Lower lobe of right lung (tissue), 2 donors: ENCODE data around the gene RFK. TPM values are rescaled to one million over a fixed set of nuclear protein-coding genes. Genes with fewer than 3 reads are reported as not detected.

ENCODE experiments used
- ATAC-seq, 2 donors: fragments of 200-7000 bp; cut with Tn5 transposase; one replicate each; pipeline ENCODE4 v1.9.1; 2020 to 2022; ENCODE audit warnings: mild to moderate bottlenecking in 2 of 2, moderate library complexity in 2 of 2
- DNase-seq: peaks from one replicate; pipeline ENCODE4 v3.0.0-alpha.2; 2020
- H3K27ac ChIP-seq: fragments of 200-600 bp; one replicate; pipeline ENCODE4 v1.8.0; 2022
- H3K27me3 ChIP-seq: fragments of 200-600 bp; one replicate; pipeline ENCODE4 v1.8.0; 2022; ENCODE audit warnings: low read depth
- H3K36me3 ChIP-seq: fragments of 200-600 bp; one replicate; pipeline ENCODE4 v1.8.0; 2022; ENCODE audit warnings: mild to moderate bottlenecking
- H3K4me1 ChIP-seq: fragments of 200-600 bp; one replicate; pipeline ENCODE4 v1.8.0; 2022
- H3K4me3 ChIP-seq: fragments of 200-600 bp; one replicate; pipeline ENCODE4 v1.8.0; 2022; ENCODE audit warnings: mild to moderate bottlenecking
- H3K9me3 ChIP-seq: fragments of 200-600 bp; one replicate; pipeline ENCODE4 v1.8.0; 2022
- CTCF ChIP-seq: fragments of 200-600 bp; IDR thresholded peaks from one replicate; pipeline ENCODE4 v1.8.0; 2022; ENCODE audit warnings: antibody characterized with exemption, mild to moderate bottlenecking
- intact Hi-C: fragments of 100-400 bp; cut with DNase I; formaldehyde crosslinking; loops from one replicate; pipeline ENCODE4 v1.11.0; 2022
- total RNA-seq: library from RNA; stranded (reverse); fragmentation: NEBNext Ultra II Directional; extraction: Animal tissue kit (Norgen Biotek cat#: 25700); gene quantifications from one replicate; pipeline ENCODE4 v1.2.1, GENCODE V29; 2021
- donor health status: DM: no; HTN: yes; CAD: no; lungs with severe emphysema.

The RFK gene
- total RNA-seq, 1 donor from 2014 or later: 18.4 TPM

DNA sequence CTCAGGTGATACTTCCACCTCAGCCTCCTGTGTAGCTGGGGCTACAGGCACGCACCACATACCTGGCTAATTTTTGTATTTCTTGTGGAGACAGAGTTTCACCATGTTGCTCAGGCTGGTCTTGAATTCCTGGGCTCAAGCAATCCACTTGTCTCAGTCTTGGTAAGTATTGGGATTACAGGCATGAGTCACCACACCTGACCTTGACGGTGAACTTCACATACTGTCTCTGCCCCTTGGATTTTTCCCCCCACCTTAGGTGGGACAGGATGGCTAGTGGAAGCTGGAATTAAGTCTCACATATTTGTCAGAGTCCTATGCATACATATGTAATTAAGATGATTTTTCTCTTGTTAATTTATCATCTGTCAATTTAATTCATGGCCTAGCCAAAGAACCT, 20.9 kb upstream of the RFK start:
- H3K9me3 ChIP-seq: peaks cover 12% of the 10 kb centered on the region
- H3K4me3 ChIP-seq: no peak overlapping the region
- no peak for TF ChIP-seq CTCF
- ATAC-seq (no peak), DNase-seq (no peak)
- H3K4me1 ChIP-seq: no peaks in the 10 kb centered on the region
- no peak overlapping the region for H3K27ac ChIP-seq
- intact Hi-C loops: no loop called here
- H3K36me3 ChIP-seq: no peaks in the 10 kb centered on the region
- no peaks in the 10 kb centered on the region for H3K27me3 ChIP-seq

- H3K27ac ChIP-seq: no peak overlapping the region
- intact Hi-C loops: no loop called here
- no peaks in the 10 kb centered on the region for H3K36me3 ChIP-seq
- no peak overlapping the region for H3K4me3 ChIP-seq
- ATAC-seq (no peak), DNase-seq (no peak)
- no peak for TF ChIP-seq CTCF
- H3K4me1 ChIP-seq: no peaks in the 10 kb centered on the region
- H3K27me3 ChIP-seq: no peaks in the 10 kb centered on the region
- H3K9me3 ChIP-seq: peaks cover 12% of the 10 kb centered on the region
Measured at GRCh38 chr9:76414661-76415060, 20.4 kb upstream of the RFK start.

GRCh38 chr9:76413658-76414057, 19.4 kb upstream of the RFK start:
- no peaks in the 10 kb centered on the region for H3K4me1 ChIP-seq
- no peak overlapping the region for H3K27ac ChIP-seq
- intact Hi-C loops: no loop called here
- no peaks in the 10 kb centered on the region for H3K27me3 ChIP-seq
- no peak for TF ChIP-seq CTCF
- H3K4me3 ChIP-seq: no peak overlapping the region
- no peak for DNase-seq
- H3K36me3 ChIP-seq: no peaks in the 10 kb centered on the region
- peaks cover 12% of the 10 kb centered on the region for H3K9me3 ChIP-seq
- ATAC-seq: no peak

GRCh38 chr9:76412638-76413037, 18.4 kb upstream of the RFK start:
- Histone ChIP-seq H3K4me1 (no peaks in the 10 kb centered on the region), H3K27ac (no peak overlapping the region), H3K4me3 (no peak overlapping the region), H3K36me3 (no peaks in the 10 kb centered on the region), H3K27me3 (no peaks in the 10 kb centered on the region), H3K9me3 (peaks cover 12% of the 10 kb centered on the region)
- intact Hi-C loops: no loop called here
- ATAC-seq (no peak), DNase-seq (no peak)
- no peak for TF ChIP-seq CTCF

DNA sequence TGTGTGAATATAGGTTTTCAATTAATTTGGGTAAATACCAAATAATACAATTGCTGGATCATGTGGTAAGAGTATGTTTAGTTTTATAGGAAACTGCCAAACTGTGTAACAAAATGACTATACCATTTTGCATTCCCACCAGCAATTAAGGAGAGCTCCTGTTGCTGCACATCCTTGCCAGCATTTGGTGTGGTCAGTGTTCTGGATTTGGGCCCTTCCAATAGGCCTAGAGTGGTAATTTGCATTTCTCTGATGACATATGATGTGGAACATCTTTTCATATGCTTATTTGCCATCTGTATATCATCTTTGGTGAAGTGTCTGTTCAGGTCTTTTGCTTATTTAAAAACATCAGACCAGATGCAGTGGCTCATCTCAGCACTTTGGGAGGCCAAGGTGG, 11.6 kb upstream of the RFK start:
- H3K4me3 ChIP-seq: no peak overlapping the region
- H3K36me3 ChIP-seq: no peaks in the 10 kb centered on the region
- no peak for ATAC-seq
- H3K27ac ChIP-seq: no peak overlapping the region
- intact Hi-C loops: no loop called here
- peaks cover 8% of the 10 kb centered on the region for H3K4me1 ChIP-seq
- H3K27me3 ChIP-seq: no peaks in the 10 kb centered on the region
- no peaks in the 10 kb centered on the region for H3K9me3 ChIP-seq
- TF ChIP-seq CTCF: no peak
- DNase-seq: no peak

DNA sequence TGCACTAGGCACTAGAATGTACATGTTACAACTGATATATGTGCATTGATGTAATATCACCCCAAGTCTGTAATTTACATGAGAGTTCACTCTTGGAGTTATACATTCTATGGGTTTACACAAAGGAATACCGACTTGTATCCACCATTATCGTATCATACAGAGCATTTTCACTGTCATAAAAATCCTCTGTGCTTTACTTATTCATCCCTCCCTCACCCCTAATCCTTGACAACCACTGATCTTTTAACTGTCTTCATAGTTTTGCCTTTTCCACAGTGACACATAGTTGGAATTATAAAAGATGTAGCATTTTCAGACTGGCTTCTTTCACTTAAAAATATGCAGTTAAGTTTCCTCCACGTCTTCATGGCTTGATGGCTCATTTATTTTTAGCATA, 11.1 kb upstream of the RFK start:
- Histone ChIP-seq H3K4me3 (no peak overlapping the region), H3K27me3 (no peaks in the 10 kb centered on the region), H3K36me3 (no peaks in the 10 kb centered on the region), H3K9me3 (no peaks in the 10 kb centered on the region), H3K4me1 (peaks cover 8% of the 10 kb centered on the region), H3K27ac (no peak overlapping the region)
- intact Hi-C loops: no loop called here
- TF ChIP-seq CTCF: no peak
- ATAC-seq (no peak), DNase-seq (no peak)
